PFSK-1 (cell line): ENCODE data around the gene MRPL1.

Source experiments
- FOXP2 ChIP-seq: optimal IDR thresholded peaks from 2 replicates; pipeline ENCODE3; 2011; ENCODE audit warnings: borderline replicate concordance, control low read depth, inconsistent platforms; ENCODE audit not compliant: insufficient read depth; ENCODE audit errors: extremely low read length, extremely low read depth
- POLR2AphosphoS5 ChIP-seq: IDR thresholded peaks from 2 replicates; pipeline ENCODE4 v1.6.1; 2012; ENCODE audit warnings: low read depth, mild to moderate bottlenecking, control low read depth, low read length, moderate library complexity
- REST ChIP-seq, 2 experiments: IDR thresholded peaks; 2 replicates each; pipeline versions ENCODE4 v1.6.1 to v1.8.0; 2011 to 2012; ENCODE audit warnings: low read depth in 2 of 2, low read length in 2 of 2, control low read depth in 1 of 2, inconsistent platforms in 1 of 2, mild to moderate bottlenecking in 1 of 2, moderate library complexity in 1 of 2; ENCODE audit not compliant: insufficient read depth in 1 of 2
- SIN3A ChIP-seq: IDR thresholded peaks from 2 replicates; pipeline ENCODE4 v1.6.1; 2012; ENCODE audit warnings: mild to moderate bottlenecking, low read length, moderate library complexity, borderline replicate concordance; ENCODE audit not compliant: insufficient read depth
- TAF1 ChIP-seq: IDR thresholded peaks from 2 replicates; pipeline ENCODE4 v1.6.1; 2012; ENCODE audit warnings: low read length, control low read depth, borderline replicate concordance; ENCODE audit not compliant: insufficient read depth

DNA sequence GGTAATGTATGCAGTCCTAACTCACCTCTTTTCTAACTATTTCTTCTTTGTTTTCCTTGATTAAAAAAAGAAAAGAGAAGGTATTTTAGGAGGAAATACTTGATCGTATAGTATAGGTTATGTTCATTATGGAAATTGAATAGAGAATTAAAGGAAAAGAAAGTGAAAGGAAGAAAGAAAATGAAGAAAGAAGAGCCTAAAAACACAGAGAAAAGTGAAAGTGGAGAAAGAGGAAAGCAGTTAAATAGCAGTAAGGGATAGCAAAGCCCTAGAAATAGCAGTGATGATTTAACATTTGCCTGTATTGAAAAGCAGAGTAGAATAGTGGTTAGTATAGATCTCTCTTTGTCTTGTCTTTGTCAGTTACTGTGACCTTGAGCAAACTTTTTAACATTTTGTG is 37.0 kb downstream of the MRPL1 start:
- TF ChIP-seq POLR2AphosphoS5, result no peak
- no peak for TF ChIP-seq SIN3A
- no peak for TF ChIP-seq REST (IDR thresholded peaks at IDR 0.05; ENCODE audit: insufficient read depth in 1 of 2, low read depth in 2 of 2, low read length in 2 of 2)
- TF ChIP-seq FOXP2, result no peak
- TF ChIP-seq TAF1, result no peak
